Gastrocnemius medialis (tissue), 4 donors: ENCODE data around the gene FBXW9.

ENCODE experiments used
- POLR2A ChIP-seq, 2 donors: fragments of 450-650 bp; IDR thresholded peaks; one replicate each; pipeline ENCODE4 v1.6.1; 2017; ENCODE audit warnings: antibody characterized with exemption in 2 of 2, mild to moderate bottlenecking in 2 of 2, moderate library complexity in 2 of 2
- TF ChIP-seq, protein P1 (sequence below), 5 experiments: fragments of 450-650 bp in 3 of 5; fragments of 200-600 bp in 2 of 5; sonication (generic) in 2 of 5; IDR thresholded peaks in 4 of 5; conservative IDR thresholded peaks in 1 of 5; 1 replicate in 4 of 5; 2 replicates in 1 of 5; pipeline ENCODE4 v1.5.1; 2016 to 2019; ENCODE audit warnings: antibody characterized with exemption in 5 of 5, mild to moderate bottlenecking in 3 of 5, moderate library complexity in 3 of 5

DNA sequence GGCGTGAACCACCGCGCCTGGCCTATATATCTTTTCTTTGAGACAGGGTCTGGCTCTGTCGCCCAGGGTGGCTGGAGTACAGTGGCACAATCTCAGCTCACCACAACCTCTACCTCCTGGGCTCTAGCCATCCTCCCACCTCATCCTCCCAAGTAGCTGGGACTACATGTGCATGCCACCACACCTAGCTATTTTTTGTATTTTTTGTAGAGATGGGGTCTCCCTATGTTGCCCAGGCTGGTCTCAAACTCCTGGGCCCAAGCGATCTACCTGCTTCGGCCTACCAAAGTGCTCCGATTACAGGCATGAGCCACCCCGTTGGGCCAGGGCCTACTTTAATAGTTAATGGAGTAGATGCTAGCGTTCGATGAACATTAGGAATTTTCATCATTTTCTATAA, 23.9 kb upstream of the FBXW9 start:
- TF ChIP-seq, protein P1, sequence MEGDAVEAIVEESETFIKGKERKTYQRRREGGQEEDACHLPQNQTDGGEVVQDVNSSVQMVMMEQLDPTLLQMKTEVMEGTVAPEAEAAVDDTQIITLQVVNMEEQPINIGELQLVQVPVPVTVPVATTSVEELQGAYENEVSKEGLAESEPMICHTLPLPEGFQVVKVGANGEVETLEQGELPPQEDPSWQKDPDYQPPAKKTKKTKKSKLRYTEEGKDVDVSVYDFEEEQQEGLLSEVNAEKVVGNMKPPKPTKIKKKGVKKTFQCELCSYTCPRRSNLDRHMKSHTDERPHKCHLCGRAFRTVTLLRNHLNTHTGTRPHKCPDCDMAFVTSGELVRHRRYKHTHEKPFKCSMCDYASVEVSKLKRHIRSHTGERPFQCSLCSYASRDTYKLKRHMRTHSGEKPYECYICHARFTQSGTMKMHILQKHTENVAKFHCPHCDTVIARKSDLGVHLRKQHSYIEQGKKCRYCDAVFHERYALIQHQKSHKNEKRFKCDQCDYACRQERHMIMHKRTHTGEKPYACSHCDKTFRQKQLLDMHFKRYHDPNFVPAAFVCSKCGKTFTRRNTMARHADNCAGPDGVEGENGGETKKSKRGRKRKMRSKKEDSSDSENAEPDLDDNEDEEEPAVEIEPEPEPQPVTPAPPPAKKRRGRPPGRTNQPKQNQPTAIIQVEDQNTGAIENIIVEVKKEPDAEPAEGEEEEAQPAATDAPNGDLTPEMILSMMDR (IDR thresholded peaks at IDR 0.05 in 4 of 5, conservative IDR thresholded peaks at IDR 0.05 in 1 of 5) = no peak
- no peak for TF ChIP-seq POLR2A (IDR thresholded peaks at IDR 0.05)
